Measurements from ENCODE around the gene ABCC1.

DNA sequence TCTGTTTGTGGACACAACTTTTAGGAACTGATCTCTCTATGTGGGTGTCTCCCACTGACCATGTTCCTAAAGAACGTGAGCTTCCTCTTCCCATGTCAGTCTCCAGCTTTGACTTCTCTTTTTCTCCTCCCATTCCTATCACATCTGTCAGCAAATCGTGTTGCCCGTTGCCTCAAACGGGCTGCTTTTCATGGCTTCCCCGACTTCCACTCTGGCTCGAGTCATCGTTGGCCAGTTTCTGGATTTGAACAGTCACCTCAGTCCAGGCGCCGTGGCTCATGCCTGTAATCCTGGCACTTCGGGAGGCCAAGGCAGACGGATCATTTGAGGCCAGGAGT is 5.4 kb downstream of the ABCC1 start:
- no peak for TF ChIP-seq CTCF (IDR thresholded peaks at IDR 0.05)
- TF ChIP-seq POLR2A (IDR thresholded peaks at IDR 0.05), result no peak
